BE2C (cell line): ENCODE data around the gene WDFY2.

ENCODE experiments used
- DNase-seq: peaks from one replicate; pipeline ENCODE4 v3.0.0-alpha.2; 2020
- H3K27me3 ChIP-seq: fragments of 250-450 bp; sonication (Bioruptor Pico); 2 replicates; pipeline ENCODE4 v1.5.1; 2020; ENCODE audit warnings: mild to moderate bottlenecking
- H3K36me3 ChIP-seq: fragments of 250-450 bp; sonication (Bioruptor Pico); 2 replicates; pipeline ENCODE4 v1.5.1; 2020; ENCODE audit warnings: mild to moderate bottlenecking
- H3K4me1 ChIP-seq: fragments of 250-450 bp; sonication (Bioruptor Pico); 2 replicates; pipeline ENCODE4 v1.5.1; 2020
- H3K4me3 ChIP-seq: 2 replicates; pipeline ENCODE4 v1.5.1; 2011; ENCODE audit warnings: low read depth, low read length
- H3K9me3 ChIP-seq: fragments of 250-450 bp; sonication (Bioruptor Pico); 2 replicates; pipeline ENCODE4 v1.5.1; 2020
- CTCF ChIP-seq: IDR thresholded peaks from 2 replicates; pipeline ENCODE4 v1.5.1; 2012; ENCODE audit warnings: mild to moderate bottlenecking, low read depth, low read length

Gene WDFY2

DNA sequence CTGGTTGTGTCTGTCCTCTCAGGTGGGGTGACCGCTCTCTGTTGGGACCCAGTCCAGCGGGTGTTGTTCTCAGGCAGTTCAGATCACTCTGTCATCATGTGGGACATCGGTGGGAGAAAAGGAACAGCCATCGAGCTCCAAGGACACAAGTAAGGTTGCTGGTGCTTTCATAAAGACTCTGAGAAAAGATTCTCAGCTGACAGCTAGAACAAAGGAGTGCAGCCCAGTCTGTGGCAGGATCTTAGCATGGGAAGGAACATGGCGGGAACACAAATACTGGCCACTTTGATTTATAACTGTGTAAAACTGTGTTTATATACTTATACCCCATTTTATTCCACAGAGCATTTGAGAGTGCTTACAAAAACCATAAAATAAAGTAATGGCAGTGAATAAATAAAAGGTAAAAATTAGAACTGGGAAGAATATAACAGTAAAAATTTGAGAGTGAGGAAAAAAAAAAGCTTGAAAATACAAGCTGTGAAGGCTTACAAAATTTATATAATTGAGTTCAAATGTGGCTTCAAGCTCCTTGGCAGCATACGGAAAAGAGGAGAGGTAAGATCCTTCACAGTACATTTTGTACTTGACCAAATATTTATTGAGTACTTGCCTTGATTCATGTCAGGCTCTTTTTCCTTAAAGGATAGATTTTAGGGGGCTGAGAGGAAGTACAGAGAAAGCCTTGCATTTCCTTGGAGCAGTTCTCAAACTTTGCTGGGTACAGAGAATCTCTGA lies 154.9 kb downstream of the WDFY2 start:
- Histone ChIP-seq H3K4me3 (no peak overlapping the region), H3K36me3 (no peaks in the 10 kb centered on the region), H3K27me3 (no peaks in the 10 kb centered on the region), H3K9me3 (no peaks in the 10 kb centered on the region), H3K4me1 (peaks cover 5% of the 10 kb centered on the region; the same call in 1 of the 2 replicates)
- DNase-seq, result no peak
- TF ChIP-seq CTCF, result no peak

DNA sequence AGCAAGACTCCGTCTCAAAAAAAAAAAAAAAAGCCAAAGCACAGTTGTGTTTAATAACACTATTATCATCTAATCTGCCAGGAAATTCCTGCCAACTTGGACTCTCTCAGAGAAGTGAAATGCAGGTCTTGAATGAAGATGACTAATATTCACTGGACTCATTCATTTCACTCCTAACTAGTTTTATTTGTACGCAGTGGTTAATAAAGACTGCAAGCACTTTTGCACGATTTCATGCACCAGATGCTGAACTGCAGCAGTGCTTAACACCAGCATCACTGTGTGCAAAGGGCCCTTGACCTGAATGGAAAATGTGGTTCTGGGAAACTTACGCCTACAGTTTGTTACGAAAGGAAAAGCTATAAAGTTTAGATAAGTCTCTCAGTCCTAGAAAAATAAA lies 156.4 kb downstream of the WDFY2 start:
- no peaks in the 10 kb centered on the region for H3K9me3 ChIP-seq
- DNase-seq, result no peak
- H3K36me3 ChIP-seq, result no peaks in the 10 kb centered on the region
- H3K27me3 ChIP-seq, result no peaks in the 10 kb centered on the region
- H3K4me1 ChIP-seq, result peaks cover 5% of the 10 kb centered on the region; the same call in 1 of the 2 replicates
- H3K4me3 ChIP-seq, result no peak overlapping the region
- no peak for TF ChIP-seq CTCF

DNA sequence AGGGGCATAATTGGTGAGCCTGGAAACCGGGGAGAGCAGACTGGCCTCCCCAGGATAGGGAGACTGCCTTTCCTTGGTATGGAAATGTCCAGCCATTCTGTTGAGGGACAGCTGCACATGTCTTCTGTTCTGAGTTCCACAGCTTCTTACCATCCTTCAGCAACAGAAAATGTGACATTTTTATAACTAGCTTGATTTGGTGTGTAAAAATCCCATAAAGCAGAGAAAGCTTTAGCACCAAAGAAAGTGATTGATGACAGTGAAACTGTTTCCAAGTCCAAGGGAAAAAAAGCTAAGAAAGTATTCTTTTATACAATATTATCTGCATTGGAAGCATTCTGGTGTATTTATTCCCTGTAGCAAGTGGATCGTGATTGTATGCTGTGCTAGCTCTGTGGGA lies 157.8 kb downstream of the WDFY2 start:
- H3K36me3 ChIP-seq, result peaks cover 7% of the 10 kb centered on the region
- no peaks in the 10 kb centered on the region for H3K9me3 ChIP-seq
- H3K4me1 ChIP-seq, result peaks cover 2% of the 10 kb centered on the region; the same call in 1 of the 2 replicates
- no peak for TF ChIP-seq CTCF
- DNase-seq, result no peak
- no peak overlapping the region for H3K4me3 ChIP-seq
- H3K27me3 ChIP-seq, result no peaks in the 10 kb centered on the region

GRCh38 chr13:51742611-51743010 lies 158.3 kb downstream of the WDFY2 start:
- no peaks in the 10 kb centered on the region for H3K27me3 ChIP-seq
- no peak overlapping the region for H3K4me3 ChIP-seq
- TF ChIP-seq CTCF, result no peak
- no peaks in the 10 kb centered on the region; the same call in 1 of the 2 replicates for H3K4me1 ChIP-seq
- no peak for DNase-seq
- H3K36me3 ChIP-seq, result peaks cover 7% of the 10 kb centered on the region
- no peaks in the 10 kb centered on the region for H3K9me3 ChIP-seq

GRCh38 chr13:51745243-51745642 lies 161.0 kb downstream of the WDFY2 start:
- no peak overlapping the region for H3K4me3 ChIP-seq
- H3K4me1 ChIP-seq, result no peaks in the 10 kb centered on the region; the same call in 1 of the 2 replicates
- TF ChIP-seq CTCF, result no peak
- H3K27me3 ChIP-seq, result no peaks in the 10 kb centered on the region
- H3K9me3 ChIP-seq, result no peaks in the 10 kb centered on the region
- H3K36me3 ChIP-seq, result peaks cover 7% of the 10 kb centered on the region
- DNase-seq, result no peak

DNA sequence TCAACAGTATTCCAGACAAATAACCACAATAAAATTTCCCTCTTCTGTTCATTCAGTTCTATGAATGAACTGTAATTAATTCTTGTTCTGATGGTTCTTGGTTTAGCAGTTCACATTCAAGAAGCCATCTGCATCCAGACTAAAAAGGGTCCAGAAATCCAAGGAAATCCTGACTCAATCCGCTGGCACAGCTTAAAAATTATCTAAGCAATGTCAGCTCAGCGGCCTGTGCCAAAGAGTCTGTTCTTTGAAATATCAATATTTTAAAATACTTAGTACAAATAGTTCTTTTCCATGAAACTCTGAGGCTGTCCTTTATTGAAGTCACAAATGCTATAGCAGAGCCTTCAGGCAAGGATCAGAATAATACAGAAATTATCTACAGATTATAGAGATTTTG lies 162.5 kb downstream of the WDFY2 start:
- H3K27me3 ChIP-seq, result no peaks in the 10 kb centered on the region
- no peak for TF ChIP-seq CTCF
- no peaks in the 10 kb centered on the region for H3K9me3 ChIP-seq
- no peak for DNase-seq
- no peaks in the 10 kb centered on the region; the same call in 1 of the 2 replicates for H3K4me1 ChIP-seq
- peaks cover 7% of the 10 kb centered on the region for H3K36me3 ChIP-seq
- H3K4me3 ChIP-seq, result no peak overlapping the region
